ENCODE measurements around the gene IQCC. TPM values are rescaled to one million over a fixed set of nuclear protein-coding genes. Genes with fewer than 3 reads are reported as not detected.
"Not testable (repeated sequence)": the region's sequence is repeated elsewhere in the genome, so short reads cannot be mapped to it uniquely, and the experiment has no call there.

The IQCC gene
- total RNA-seq (1 to 10 TPM in 3 of 4 donors, under 1 TPM in 1; 0.81 to 3.9 (median 2.1) TPM), polyA plus RNA-seq (1 to 10 TPM in 2 of 3 donors, under 1 TPM in 1; 0.60 to 2.5 (median 1.4) TPM)

DNA sequence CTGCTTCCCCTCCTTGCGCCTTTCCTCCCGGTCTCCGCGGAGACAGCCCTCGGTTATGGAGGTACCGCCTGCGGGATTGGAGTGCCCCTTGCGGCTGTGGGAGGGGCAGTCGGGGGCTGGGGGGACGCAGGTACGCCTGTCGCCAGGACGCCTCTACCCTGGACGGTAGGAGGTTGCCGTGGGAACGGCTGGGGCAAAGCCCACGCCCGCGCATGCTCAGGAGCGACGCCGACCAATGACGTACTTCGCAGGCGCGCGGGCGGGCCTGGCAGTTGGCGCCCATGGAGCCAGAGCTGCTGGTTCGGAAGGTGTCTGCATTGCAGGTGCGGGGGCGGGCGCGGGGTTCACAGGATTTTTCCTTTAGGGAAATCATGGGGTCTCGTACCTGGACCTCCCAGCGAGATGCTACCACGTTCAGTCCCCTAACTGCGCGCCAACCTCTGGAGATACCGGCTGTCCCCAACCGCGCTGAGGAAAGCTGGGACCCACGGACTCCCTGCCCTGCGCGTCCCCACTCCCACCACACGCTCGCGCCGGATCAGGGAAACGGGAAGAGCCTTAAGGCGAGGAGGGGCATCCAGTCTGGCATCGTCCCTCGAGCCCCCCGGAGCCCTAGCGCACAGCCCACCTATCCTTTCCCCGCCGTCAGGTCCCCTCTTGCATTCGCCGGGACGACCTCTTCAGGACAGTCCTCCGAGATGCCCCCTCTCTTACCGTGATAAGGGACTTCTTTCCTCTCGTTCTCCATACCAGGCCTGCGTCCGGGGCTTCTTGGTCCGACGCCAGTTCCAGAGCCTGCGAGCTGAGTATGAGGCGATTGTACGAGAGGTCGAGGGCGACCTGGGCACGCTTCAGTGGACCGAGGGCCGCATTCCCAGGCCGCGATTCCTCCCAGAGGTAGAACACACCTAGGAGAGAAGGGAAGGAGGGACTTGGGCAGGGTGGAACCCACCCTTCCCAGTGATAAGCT lies at the start of gene IQCC:
Gene IQCC, plus strand, starts transcription at position 271 of the 970 bp plus-strand sequence. Its CDS starts 11 bp downstream, at position 282.
- Histone ChIP-seq H3K4me1 (peaks cover 0 to 42% (median 29%) of the 10 kb centered on the region in 4 donors), H3K27ac (peak within 1 kb of the TSS; percentile 25 to 68 (median 66)), H3K4me3 (peak within 1 kb of the TSS; percentile 33 to 62 (median 60)), H3K27me3 (no peaks in the 10 kb centered on the region), H3K9me3 (no peaks in the 10 kb centered on the region), H3K36me3 (no peaks in the 10 kb centered on the region)
- TF ChIP-seq POLR2AphosphoS5 (IDR thresholded peaks at IDR 0.05), result peak; percentile 69 to 84 (median 81)
- TF ChIP-seq CTCF (IDR thresholded peaks at IDR 0.05), result no peak
- TF ChIP-seq EP300 (IDR thresholded peaks at IDR 0.05), result no peak
- TF ChIP-seq POLR2A (IDR thresholded peaks at IDR 0.05), result no peak
- WGBS, 2 donors, result 1 to 2% methylated on average over 77 of the region's 77 CpGs
- DNase-seq, result peak; percentile 93
- intact Hi-C loops (cut with DNase I), result loop anchor here (5.0 kb wide), 1 partner anchor 187 kb away; the partner anchor contains the start of gene BSDC1

GRCh38 chr1:32159189-32159588 lies 46.3 kb upstream of the IQCC start:
- H3K36me3 ChIP-seq, result peaks cover 43 to 95% (median 65%) of the 10 kb centered on the region in 4 donors

GRCh38 chr1:32163405-32163804 lies 42.1 kb upstream of the IQCC start:
- H3K4me3 ChIP-seq, result no peak overlapping the region
- no peaks in the 10 kb centered on the region for H3K27me3 ChIP-seq
- intact Hi-C loops (cut with DNase I), result no loop called here
- no peak overlapping the region for H3K27ac ChIP-seq
- H3K4me1 ChIP-seq, result no peaks in the 10 kb centered on the region
- no peak for TF ChIP-seq CTCF (IDR thresholded peaks at IDR 0.05)
- no peak for TF ChIP-seq POLR2A (IDR thresholded peaks at IDR 0.05)
- no peak for TF ChIP-seq EP300 (IDR thresholded peaks at IDR 0.05)
- TF ChIP-seq POLR2AphosphoS5 (IDR thresholded peaks at IDR 0.05), result no peak
- H3K36me3 ChIP-seq, result peaks cover 42 to 99% (median 57%) of the 10 kb centered on the region in 4 donors
- H3K9me3 ChIP-seq, result no peaks in the 10 kb centered on the region
- no peak for DNase-seq
- 90 to 93% methylated on average over 2 of the region's 2 CpGs for WGBS, 2 donors

More at GRCh38 chr1:32159189-32159588, 46.3 kb upstream of the IQCC start:
- Histone ChIP-seq H3K4me1 (no peaks in the 10 kb centered on the region), H3K4me3 (no peak overlapping the region), H3K9me3 (no peaks in the 10 kb centered on the region), H3K27me3 (no peaks in the 10 kb centered on the region), H3K27ac (no peak overlapping the region)
- intact Hi-C loops (cut with DNase I), result no loop called here
- WGBS, 2 donors, result 76 to 81% methylated on average over 3 of the region's 3 CpGs
- no peak for DNase-seq
- TF ChIP-seq CTCF (IDR thresholded peaks at IDR 0.05) (no peak), POLR2A (IDR thresholded peaks at IDR 0.05) (no peak), POLR2AphosphoS5 (IDR thresholded peaks at IDR 0.05) (no peak), EP300 (IDR thresholded peaks at IDR 0.05) (no peak)

- H3K4me1 ChIP-seq; intact Hi-C loops (cut with DNase I); H3K27ac ChIP-seq; H3K9me3 ChIP-seq; H3K27me3 ChIP-seq; DNase-seq; H3K4me3 ChIP-seq: not testable (repeated sequence)
- WGBS, 2 donors, result 97 to 98% methylated on average over 10 of the region's 10 CpGs
- peaks cover 37 to 99% (median 60%) of the 10 kb centered on the region in 4 donors for H3K36me3 ChIP-seq
Measured at GRCh38 chr1:32165633-32166032, 39.8 kb upstream of the IQCC start.

GRCh38 chr1:32170991-32171390 lies 34.5 kb upstream of the IQCC start:
- Histone ChIP-seq H3K4me1 (no peaks in the 10 kb centered on the region), H3K36me3 (peaks cover 24 to 80% (median 49%) of the 10 kb centered on the region in 4 donors), H3K9me3 (no peaks in the 10 kb centered on the region), H3K4me3 (no peak overlapping the region), H3K27ac (no peak overlapping the region), H3K27me3 (no peaks in the 10 kb centered on the region)
- no peak for TF ChIP-seq CTCF (IDR thresholded peaks at IDR 0.05)
- no peak for TF ChIP-seq POLR2AphosphoS5 (IDR thresholded peaks at IDR 0.05)
- TF ChIP-seq POLR2A (IDR thresholded peaks at IDR 0.05), result no peak
- 89 to 94% methylated on average over 4 of the region's 4 CpGs for WGBS, 2 donors
- intact Hi-C loops (cut with DNase I), result no loop called here
- DNase-seq, result no peak
